GM23338 (cell line): ENCODE results near the gene RBCK1. TPM values are rescaled to one million over a fixed set of nuclear protein-coding genes. Genes with fewer than 3 reads are reported as not detected.
A peak's percentile ranks its signal among the peaks of the same experiment; 100 is the strongest.
"Not testable (repeated sequence)": the region's sequence is repeated elsewhere in the genome, so short reads cannot be mapped to it uniquely, and the experiment has no call there.

Experiments
- ATAC-seq: fragments of 200-7000 bp; cut with Tn5 transposase; 3 replicates; pipeline ENCODE4 v1.9.1; 2020
- DNase-seq: peaks from one replicate; pipeline ENCODE4 v3.0.0-alpha.2; 2015; ENCODE audit warnings: low spot score
- H2AFZ ChIP-seq: fragments of 200-600 bp; sonication (generic); 2 replicates; pipeline ENCODE4 v1.8.0; 2016; ENCODE audit warnings: antibody characterized with exemption, mild to moderate bottlenecking, moderate library complexity
- H3F3A ChIP-seq: fragments of 200-600 bp; sonication (generic); replicated peaks from 2 replicates; pipeline ENCODE4 v1.8.0; 2017; ENCODE audit warnings: antibody characterized with exemption, mixed run types, low read depth
- H3K27ac ChIP-seq: fragments of 200-600 bp; sonication (generic); 2 replicates; pipeline ENCODE4 v1.6.1; 2016; ENCODE audit warnings: low read depth
- H3K27me3 ChIP-seq: fragments of 200-600 bp; sonication (generic); 2 replicates; pipeline ENCODE4 v1.8.0; 2016; ENCODE audit warnings: mild to moderate bottlenecking, mixed run types, moderate library complexity; ENCODE audit not compliant: insufficient read depth
- H3K36me3 ChIP-seq: fragments of 200-600 bp; sonication (generic); 2 replicates; pipeline ENCODE4 v1.8.0; 2016; ENCODE audit warnings: mild to moderate bottlenecking; ENCODE audit not compliant: insufficient read depth
- H3K4me1 ChIP-seq: fragments of 200-600 bp; sonication (generic); 2 replicates; pipeline ENCODE4 v1.8.0; 2016; ENCODE audit warnings: mild to moderate bottlenecking, moderate library complexity; ENCODE audit not compliant: insufficient read depth
- H3K4me2 ChIP-seq: fragments of 200-600 bp; sonication (generic); 2 replicates; pipeline ENCODE4 v1.7.1; 2017; ENCODE audit warnings: mixed run types
- H3K4me3 ChIP-seq: fragments of 200-600 bp; sonication (generic); 2 replicates; pipeline ENCODE4 v1.6.1; 2016; ENCODE audit warnings: mixed run types
- H3K79me2 ChIP-seq: fragments of 200-600 bp; sonication (generic); replicated peaks from 2 replicates; pipeline ENCODE4 v1.8.0; 2017; ENCODE audit warnings: mild to moderate bottlenecking; ENCODE audit not compliant: insufficient read depth
- H3K9me2 ChIP-seq: fragments of 200-600 bp; sonication (generic); 2 replicates; pipeline ENCODE4 v1.8.0; 2017; ENCODE audit not compliant: insufficient read depth
- H4K20me1 ChIP-seq: fragments of 200-600 bp; sonication (generic); replicated peaks from 2 replicates; pipeline ENCODE4 v1.8.0; 2017; ENCODE audit warnings: mild to moderate bottlenecking; ENCODE audit not compliant: insufficient read depth
- H3K27ac Mint-ChIP-seq: 2 replicates; pipeline ENCODE4 v1.8.0; 2020; ENCODE audit warnings: inconsistent platforms, mild to moderate bottlenecking, moderate library complexity, mixed read lengths
- H3K27me3 Mint-ChIP-seq: 3 replicates; pipeline ENCODE4 v1.8.0; 2022; ENCODE audit warnings: low read depth, mild to moderate bottlenecking, moderate library complexity, mixed read lengths, inconsistent platforms; ENCODE audit not compliant: insufficient read depth, poor library complexity
- H3K36me3 Mint-ChIP-seq: 3 replicates; pipeline ENCODE4 v1.8.0; 2021; ENCODE audit warnings: low read depth, mild to moderate bottlenecking, inconsistent platforms, moderate library complexity, mixed read lengths
- H3K4me1 Mint-ChIP-seq: 3 replicates; pipeline ENCODE4 v1.8.0; 2020; ENCODE audit warnings: mild to moderate bottlenecking, inconsistent platforms, mixed read lengths
- H3K4me3 Mint-ChIP-seq: 3 replicates; pipeline ENCODE4 v1.8.0; 2021; ENCODE audit warnings: moderate library complexity, mild to moderate bottlenecking, inconsistent platforms, mixed read lengths
- H3K9me3 Mint-ChIP-seq: 3 replicates; pipeline ENCODE4 v1.8.0; 2020; ENCODE audit warnings: moderate library complexity, mild to moderate bottlenecking, inconsistent platforms, mixed read lengths
- CTCF ChIP-seq, 2 experiments: fragments of 200-600 bp in 1 of 2; sonication (generic) in 1 of 2; conservative IDR thresholded peaks; 2 replicates each; pipeline versions ENCODE4 v1.5.1 to v1.6.1; 2016 to 2017; ENCODE audit warnings: antibody characterized with exemption in 2 of 2, low read depth in 2 of 2, mild to moderate bottlenecking in 2 of 2, moderate library complexity in 1 of 2
- ETS1 ChIP-seq: IDR thresholded peaks from 2 replicates; pipeline ENCODE4 v1.6.1; 2016; ENCODE audit warnings: antibody characterized with exemption
- EZH2 ChIP-seq: fragments of 200-600 bp; sonication (generic); IDR thresholded peaks from one replicate; pipeline ENCODE4 v1.8.0; 2017; ENCODE audit warnings: antibody characterized with exemption, mild to moderate bottlenecking, low read depth; ENCODE audit not compliant: unreplicated experiment
- EZH2phosphoT487 ChIP-seq: fragments of 200-600 bp; sonication (generic); IDR thresholded peaks from one replicate; pipeline ENCODE4 v1.8.1; 2018; ENCODE audit warnings: antibody characterized with exemption; ENCODE audit not compliant: unreplicated experiment
- JUNB ChIP-seq: IDR thresholded peaks from one replicate; pipeline ENCODE4 v1.6.1; 2016; ENCODE audit warnings: antibody characterized with exemption; ENCODE audit not compliant: unreplicated experiment
- NANOG ChIP-seq: IDR thresholded peaks from 2 replicates; pipeline ENCODE4 v1.6.1; 2016; ENCODE audit warnings: antibody characterized with exemption, borderline replicate concordance
- POLR2AphosphoS5 ChIP-seq: IDR thresholded peaks from 2 replicates; pipeline ENCODE4 v1.6.1; 2016; ENCODE audit warnings: antibody characterized with exemption, low read depth
- STAT1 ChIP-seq: IDR thresholded peaks from one replicate; pipeline ENCODE4 v1.6.1; 2016; ENCODE audit warnings: antibody characterized with exemption; ENCODE audit not compliant: unreplicated experiment
- ZNF114 ChIP-seq: fragments of 250-450 bp; sonication (Bioruptor Pico); IDR thresholded peaks from 2 replicates; pipeline ENCODE4 v1.5.0; 2020; ENCODE audit warnings: mild to moderate bottlenecking, moderate library complexity
- ZNF331 ChIP-seq: fragments of 250-450 bp; sonication (Bioruptor Pico); IDR thresholded peaks from 2 replicates; pipeline ENCODE4 v1.5.0; 2020; ENCODE audit warnings: low read depth, mild to moderate bottlenecking, moderate library complexity
- ZNF462 ChIP-seq: fragments of 250-450 bp; sonication (Bioruptor Pico); IDR thresholded peaks from 2 replicates; pipeline ENCODE4 v1.5.0; 2020; ENCODE audit warnings: mild to moderate bottlenecking, moderate library complexity
- polyA plus RNA-seq: library from polyadenylated mRNA; unstranded; fragments of >200 nt; fragmentation: Nextera tagmentation; extraction: Ambion mirVana; gene quantifications from 2 replicates; pipeline ENCODE4 v1.2.1, GENCODE V29; 2016
- total RNA-seq: library from RNA; depleted of rRNA; stranded (reverse); fragments of >200 nt; shearing (Covaris generic); gene quantifications from 2 replicates; pipeline ENCODE4 v1.2.3, GENCODE V29; 2014

Gene RBCK1
- total and polyA plus RNA-seq, 2 experiments from 2014 or later, result 52.6 to 56.8 TPM

GRCh38 chr20:452021-452420, 43.9 kb downstream of the RBCK1 start:
- Histone ChIP-seq H3K79me2 (peaks cover 61% of the 10 kb centered on the region), H4K20me1 (peaks cover 31% of the 10 kb centered on the region)
- not testable (repeated sequence) for H3K27ac Mint-ChIP-seq, H3K4me2 ChIP-seq, H3K36me3 Mint-ChIP-seq, H3K4me1 ChIP-seq, H3K4me3 Mint-ChIP-seq, H3K4me1 Mint-ChIP-seq, H2AFZ ChIP-seq, H3K27me3 Mint-ChIP-seq, ATAC-seq, H3K27ac ChIP-seq, H3K27me3 ChIP-seq, H3K9me3 Mint-ChIP-seq, H3K4me3 ChIP-seq, H3F3A ChIP-seq, H3K36me3 ChIP-seq, H3K9me2 ChIP-seq, DNase-seq

GRCh38 chr20:454951-455350, 46.9 kb downstream of the RBCK1 start:
- ATAC-seq (no peak), DNase-seq (no peak)
- no peaks in the 10 kb centered on the region for H3K9me2 ChIP-seq
- H3K4me3 ChIP-seq, result no peak overlapping the region
- H3K4me3 Mint-ChIP-seq, result no peak overlapping the region
- H3K9me3 Mint-ChIP-seq, result no peaks in the 10 kb centered on the region
- H3K4me1 Mint-ChIP-seq, result peaks cover 3% of the 10 kb centered on the region; the same call in 1 of the 3 replicates
- no peaks in the 10 kb centered on the region for H3F3A ChIP-seq
- no peaks in the 10 kb centered on the region for H3K27me3 Mint-ChIP-seq
- H3K36me3 ChIP-seq, result no peaks in the 10 kb centered on the region
- H2AFZ ChIP-seq, result no peak overlapping the region
- peaks cover 34% of the 10 kb centered on the region for H4K20me1 ChIP-seq
- H3K79me2 ChIP-seq, result peaks cover 72% of the 10 kb centered on the region
- H3K4me1 ChIP-seq, result no peaks in the 10 kb centered on the region
- no peak for TF ChIP-seq ZNF114 (CRISPR knock-in tag)
- TF ChIP-seq ZNF462, result no peak
- no peak for TF ChIP-seq ETS1
- no peak for TF ChIP-seq EZH2
- TF ChIP-seq JUNB, result no peak
- TF ChIP-seq CTCF (conservative IDR thresholded peaks at IDR 0.05; ENCODE audit: low read depth in 2 of 2), result no peak
- no peak for TF ChIP-seq EZH2phosphoT487
- TF ChIP-seq STAT1, result no peak
- TF ChIP-seq NANOG, result no peak
- no peak for TF ChIP-seq POLR2AphosphoS5
- no peak for TF ChIP-seq ZNF331 (CRISPR knock-in tag)
- H3K36me3 Mint-ChIP-seq, result no peaks in the 10 kb centered on the region; the same call in 2 of the 3 replicates
- no peak overlapping the region for H3K27ac Mint-ChIP-seq
- H3K27ac ChIP-seq, result 0 out of 2 replicates have a peak overlapping the region, but pooled peaks have one; percentile 42
- H3K4me2 ChIP-seq, result no peak overlapping the region
- no peaks in the 10 kb centered on the region for H3K27me3 ChIP-seq
